GM08714 (cell line): ENCODE data around the gene SLC66A2.

Experiments used
- H3K4me3 ChIP-seq: fragments of 200-500 bp; sonication (Bioruptor generic); 2 replicates; pipeline ENCODE4 v1.5.1; 2014; ENCODE audit warnings: mild to moderate bottlenecking, low read length, inconsistent platforms
- ZNF274 ChIP-seq: IDR thresholded peaks from 2 replicates; pipeline ENCODE4 v1.6.1; 2012; ENCODE audit warnings: mild to moderate bottlenecking, low read depth, low read length

The SLC66A2 gene

DNA sequence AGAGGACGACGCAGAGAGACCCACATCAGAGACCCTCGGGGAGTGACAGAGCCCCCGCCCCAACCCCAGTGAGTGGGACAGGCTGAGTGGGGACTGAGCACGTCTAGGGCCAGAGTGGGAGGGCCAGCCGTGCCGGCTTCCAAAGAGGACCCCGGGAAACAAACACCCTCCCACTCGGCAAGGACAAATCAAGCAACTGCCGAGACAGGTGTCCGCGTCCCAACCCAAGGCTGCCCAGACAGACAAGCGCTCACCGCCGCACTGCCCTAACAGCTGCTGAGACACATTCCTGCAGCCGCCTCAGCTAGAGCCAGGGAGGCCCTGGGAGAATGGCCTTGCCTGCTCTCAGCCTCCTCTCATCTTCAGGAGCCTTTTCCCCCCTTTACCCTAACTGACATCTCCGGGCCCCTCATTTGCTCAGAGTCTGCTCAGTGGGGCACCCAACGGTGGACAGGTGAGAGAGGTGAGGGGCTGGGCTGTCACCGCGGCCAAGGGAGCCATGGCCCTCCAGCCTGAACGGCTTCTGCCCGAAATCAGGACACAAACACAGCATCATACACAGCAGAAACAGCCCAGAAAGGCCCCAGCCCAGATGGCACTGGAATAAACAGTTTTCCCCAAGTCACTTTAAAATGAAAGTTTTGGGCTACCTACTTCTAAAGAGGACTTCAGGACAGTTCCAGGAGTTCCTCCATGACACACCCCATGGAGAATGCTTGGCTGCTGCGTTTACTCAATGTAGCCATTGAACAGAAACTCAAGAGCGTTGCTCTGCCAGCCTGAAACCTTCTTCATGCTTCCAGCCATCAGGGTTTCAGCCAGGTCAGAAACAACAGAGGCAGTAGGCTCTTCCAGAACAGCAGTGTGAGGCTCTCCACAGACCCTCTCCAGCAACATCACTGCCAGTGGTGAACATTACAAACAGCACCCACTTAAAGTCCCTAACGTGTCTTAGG is 23.6 kb downstream of the SLC66A2 start:
- TF ChIP-seq ZNF274: no peak
- H3K4me3 ChIP-seq: no peak overlapping the region

DNA sequence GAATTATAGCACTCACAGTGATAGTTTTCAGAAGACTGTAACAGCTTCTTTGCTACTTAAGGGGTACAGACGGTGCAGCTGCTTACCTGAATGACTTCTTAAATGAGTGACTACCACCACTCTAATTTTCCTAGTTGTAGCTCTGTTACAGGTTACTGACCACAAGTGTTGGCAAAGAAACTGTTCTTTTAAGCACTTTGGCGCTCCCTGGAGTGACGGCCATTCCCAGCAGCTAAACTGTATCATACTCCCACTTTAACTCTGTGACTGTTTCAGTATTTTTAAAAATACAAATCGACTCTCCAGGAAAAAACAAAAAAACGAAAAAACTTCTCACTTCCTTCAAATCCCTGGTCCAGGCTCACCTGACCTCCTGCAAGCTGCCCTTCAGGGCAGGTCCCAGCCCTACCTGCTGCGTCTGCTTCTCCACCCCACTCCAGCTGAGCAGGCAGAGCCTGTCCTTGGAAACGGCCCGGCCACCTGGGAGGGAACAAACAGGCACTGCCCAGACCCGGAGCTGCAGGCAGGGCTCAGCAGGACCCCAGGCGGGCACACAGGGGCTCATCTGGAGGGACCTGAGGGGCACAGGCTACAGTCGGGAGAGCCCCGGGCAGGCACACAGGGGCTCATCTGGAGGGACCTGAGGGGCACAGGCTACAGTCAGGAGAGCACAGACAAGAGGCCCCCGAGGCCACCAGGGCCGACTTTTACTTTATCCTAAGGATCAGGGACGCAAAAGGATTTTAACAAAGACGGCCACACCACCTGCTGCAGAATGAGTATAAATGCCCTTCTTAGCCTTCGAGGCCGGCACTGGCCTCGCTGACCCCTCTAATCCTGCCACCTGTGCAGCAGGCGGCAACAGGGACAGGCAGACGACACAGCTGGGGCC is 24.5 kb downstream of the SLC66A2 start:
- no peak overlapping the region for H3K4me3 ChIP-seq
- no peak for TF ChIP-seq ZNF274

DNA sequence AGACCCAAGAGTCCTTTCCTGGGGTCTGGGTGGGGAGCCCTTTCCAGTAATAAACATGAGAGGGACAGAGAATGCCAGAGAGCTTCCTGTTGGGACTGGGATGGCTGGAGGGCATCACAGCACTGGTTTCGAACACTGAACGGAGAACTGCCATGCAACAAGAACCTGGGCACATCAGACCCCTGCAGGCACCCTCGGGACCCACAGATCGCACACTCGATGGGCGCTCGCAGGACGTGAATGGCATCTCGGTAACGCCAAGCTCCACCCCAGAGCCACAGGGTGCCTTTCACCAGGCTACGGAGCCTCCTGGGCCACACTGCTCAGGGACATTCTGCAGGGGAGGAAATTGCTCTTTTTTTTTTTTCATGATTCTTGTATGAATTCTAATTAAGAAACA is 25.1 kb downstream of the SLC66A2 start:
- no peak for TF ChIP-seq ZNF274
- H3K4me3 ChIP-seq: no peak overlapping the region

DNA sequence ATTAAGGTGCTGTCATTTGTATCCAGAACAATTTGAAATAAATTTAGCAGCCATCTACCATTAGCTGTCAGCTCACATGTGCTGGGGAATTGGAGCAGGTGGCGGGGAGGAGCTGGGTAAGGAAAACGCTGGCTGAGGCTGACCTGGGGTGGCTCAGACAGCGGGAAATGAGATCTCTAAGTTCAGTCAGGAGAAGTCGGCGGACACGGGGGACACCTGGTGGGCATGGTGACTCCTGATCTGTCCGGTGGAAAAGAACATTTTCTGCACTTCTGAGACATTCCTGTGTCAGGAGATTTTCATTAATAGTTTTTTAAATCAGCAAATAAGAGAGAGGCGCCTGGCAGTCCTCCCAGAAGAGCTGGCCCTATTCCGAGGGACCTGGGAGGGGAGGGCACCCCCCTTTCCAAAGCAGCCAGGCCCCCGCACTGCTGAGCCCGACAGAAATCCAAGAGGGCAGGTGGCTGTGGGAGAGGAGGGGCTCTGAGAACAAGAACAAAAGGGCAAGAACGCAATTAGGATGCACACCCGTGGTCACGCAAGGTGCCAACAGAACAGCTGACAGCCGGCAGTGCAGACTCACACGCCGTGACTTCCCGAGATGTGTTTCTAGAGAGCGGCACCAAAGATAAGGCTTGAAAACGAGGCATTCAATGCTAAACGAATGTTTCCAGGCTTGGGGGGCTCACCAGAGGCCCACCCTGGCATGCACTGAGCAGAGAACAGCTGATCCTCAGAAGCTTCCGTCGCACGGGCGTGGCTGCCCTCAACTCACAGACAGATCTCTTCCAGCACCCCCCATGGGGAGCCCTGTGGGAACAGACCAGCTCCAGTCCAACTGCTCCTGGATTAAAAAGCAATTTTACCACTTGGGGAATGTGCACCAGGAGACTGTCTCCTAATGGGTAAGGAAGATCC is 26.4 kb downstream of the SLC66A2 start:
- H3K4me3 ChIP-seq: no peak overlapping the region
- no peak for TF ChIP-seq ZNF274

DNA sequence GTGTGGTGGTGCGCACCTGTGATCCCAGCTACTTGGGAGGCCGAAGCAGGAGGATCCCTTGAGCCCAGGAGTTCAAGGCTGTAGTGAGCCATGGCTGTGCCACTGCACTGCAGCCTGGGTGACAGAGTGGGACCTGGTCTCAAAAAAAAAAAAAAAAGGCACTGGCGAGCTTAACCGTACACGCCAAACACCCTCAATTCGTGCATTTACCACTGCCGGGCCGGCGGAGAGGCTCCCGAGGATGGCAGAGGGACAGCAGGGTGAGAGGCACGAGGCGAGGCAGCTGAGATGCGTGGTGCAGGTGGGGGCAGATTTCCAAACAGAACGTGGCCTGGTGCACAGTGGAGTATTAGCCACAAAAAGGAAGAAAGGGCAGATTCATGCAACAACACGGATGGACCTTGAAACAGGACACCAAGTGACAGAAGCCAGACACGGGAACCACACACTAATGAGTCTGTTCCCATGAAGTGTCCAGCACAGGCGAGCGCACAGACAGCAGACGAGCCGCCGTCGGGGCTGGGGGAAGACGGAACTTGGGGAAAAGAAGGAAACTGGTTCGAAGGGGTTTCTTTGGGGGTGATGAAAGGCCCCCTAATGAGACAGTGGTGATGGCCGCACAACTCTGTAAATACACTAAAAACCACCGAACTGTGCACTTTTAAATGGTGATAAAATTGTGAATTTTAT is 27.4 kb downstream of the SLC66A2 start:
- H3K4me3 ChIP-seq: no peak overlapping the region
- TF ChIP-seq ZNF274: no peak

GRCh38 chr18:79922971-79923411 is 28.5 kb downstream of the SLC66A2 start:
- no peak for TF ChIP-seq ZNF274
- H3K4me3 ChIP-seq: no peak overlapping the region

- H3K4me3 ChIP-seq: no peak overlapping the region
- TF ChIP-seq ZNF274: no peak
Measured at GRCh38 chr18:79921984-79922965, 29.2 kb downstream of the SLC66A2 start.

- H3K4me3 ChIP-seq: no peak overlapping the region
- no peak for TF ChIP-seq ZNF274
Measured at GRCh38 chr18:79919089-79919488, 32.4 kb downstream of the SLC66A2 start.

DNA sequence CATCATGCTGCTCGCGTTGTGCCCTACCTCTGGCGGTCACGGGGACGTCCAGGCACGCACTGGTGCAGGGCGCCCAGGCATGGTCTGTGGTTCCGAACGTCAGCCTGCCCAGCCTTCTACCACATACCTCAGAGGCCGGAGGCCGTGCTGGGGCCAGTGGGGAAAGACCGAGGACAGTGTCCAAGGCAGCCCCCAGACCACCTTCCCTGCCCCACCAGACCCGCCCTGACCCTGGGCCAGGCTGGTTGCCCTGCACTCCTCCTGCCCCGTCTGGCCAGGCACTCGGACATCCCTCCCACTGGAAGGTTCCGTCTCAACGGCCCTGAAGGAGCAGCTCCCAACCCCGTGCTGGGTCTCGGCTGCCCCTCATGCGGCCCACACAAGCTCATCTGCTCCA is 32.8 kb downstream of the SLC66A2 start:
- no peak for TF ChIP-seq ZNF274
- no peak overlapping the region for H3K4me3 ChIP-seq

DNA sequence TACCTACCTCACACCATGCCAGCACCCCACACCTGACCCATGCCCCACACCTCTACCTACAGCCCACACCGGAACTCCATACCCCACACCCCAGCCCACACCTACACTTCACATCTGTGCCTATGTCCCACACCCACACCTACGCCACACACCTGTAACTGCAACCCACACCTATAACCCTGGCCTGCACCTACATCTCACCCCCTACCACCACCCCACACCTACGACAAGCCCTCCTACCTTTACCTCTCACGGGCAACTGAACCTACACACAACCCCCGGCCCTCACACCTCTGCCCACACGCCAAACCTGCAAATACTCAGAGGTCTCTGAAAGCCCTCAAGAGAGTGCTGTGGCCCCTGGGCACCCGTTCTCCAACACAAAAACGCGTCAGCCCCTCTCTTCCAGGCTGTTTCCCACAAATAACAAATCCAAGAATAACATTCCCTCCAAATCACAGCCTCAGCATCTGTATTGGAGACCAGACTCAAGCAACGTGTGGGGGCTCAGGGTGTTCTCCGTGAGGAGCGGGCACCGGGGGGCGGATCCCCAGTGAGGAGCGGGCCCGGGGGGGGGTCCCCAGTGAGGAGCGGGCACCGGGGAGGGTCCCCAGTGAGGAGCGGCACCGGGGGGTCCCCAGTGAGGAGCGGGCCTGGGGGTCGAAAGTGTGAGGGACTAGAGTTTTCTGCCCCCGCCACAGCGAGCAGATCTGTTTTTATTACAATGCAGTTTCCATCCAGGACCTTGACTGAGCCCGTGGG is 33.4 kb downstream of the SLC66A2 start:
- H3K4me3 ChIP-seq: no peak overlapping the region
- no peak for TF ChIP-seq ZNF274

- TF ChIP-seq ZNF274: no peak
Measured at GRCh38 chr18:79917169-79917852, 34.1 kb downstream of the SLC66A2 start.

More at GRCh38 chr18:79917169-79917852, 34.1 kb downstream of the SLC66A2 start:
- H3K4me3 ChIP-seq: no peak overlapping the region
